K562 (cell line): ENCODE data around the gene RND1.
"Not testable (repeated sequence)": the region's sequence is repeated elsewhere in the genome, so short reads cannot be mapped to it uniquely, and the experiment has no call there.

Source experiments
- ADNP ChIP-seq: fragments of 200-800 bp; sonication (Bioruptor generic); IDR thresholded peaks from 2 replicates; pipeline ENCODE4 v1.6.1; 2016; ENCODE audit warnings: missing genetic modification characterization, missing compliant biosample characterization
- CTCF ChIP-seq, 3 experiments: IDR thresholded peaks in 2 of 3; conservative IDR thresholded peaks in 1 of 3; 2 replicates each; pipeline ENCODE4 v1.5.1; 2011 to 2012; ENCODE audit warnings: low read length in 3 of 3, mild to moderate bottlenecking in 3 of 3, control low read depth in 2 of 3, improper control_type of control experiment in 1 of 3, inconsistent platforms in 1 of 3, low read depth in 1 of 3, mixed read lengths in 1 of 3, moderate library complexity in 1 of 3; ENCODE audit not compliant: insufficient read depth in 2 of 3
- DACH1 ChIP-seq: fragments of 450-650 bp; IDR thresholded peaks from 2 replicates; pipeline ENCODE4 v1.6.1; 2018; ENCODE audit not compliant: partially characterized antibody
- E2F1 ChIP-seq: sonication (generic); formaldehyde crosslinking; IDR thresholded peaks from 2 replicates; pipeline ENCODE4 v1.8.1; 2023; ENCODE audit warnings: mild to moderate bottlenecking, missing genetic modification reagents, moderate library complexity
- HOMEZ ChIP-seq: fragments of 250-450 bp; sonication (Bioruptor Pico); IDR thresholded peaks from 2 replicates; pipeline ENCODE4 v1.4.0; 2020; ENCODE audit warnings: mild to moderate bottlenecking, moderate library complexity
- LEF1 ChIP-seq: fragments of 450-650 bp; IDR thresholded peaks from 2 replicates; pipeline ENCODE4 v1.6.1; 2016; ENCODE audit warnings: mild to moderate bottlenecking
- ZBTB40 ChIP-seq, 2 experiments: fragments of 450-650 bp in 1 of 2; sonication (generic) in 1 of 2; formaldehyde crosslinking in 1 of 2; IDR thresholded peaks; 2 replicates each; pipeline versions ENCODE4 v1.7.1 to v1.9.0; 2016 to 2022; ENCODE audit warnings: inconsistent platforms in 1 of 2, mild to moderate bottlenecking in 1 of 2, missing genetic modification reagents in 1 of 2
- TF ChIP-seq, protein P1 (sequence below), 2 experiments: fragments of 450-650 bp; IDR thresholded peaks; 2 replicates each; pipeline ENCODE4 v1.6.1; 2016; ENCODE audit warnings: mild to moderate bottlenecking in 2 of 2, borderline replicate concordance in 1 of 2, low read depth in 1 of 2, moderate library complexity in 1 of 2

- TF ChIP-seq ZBTB40 (IDR thresholded peaks at IDR 0.05); ZBTB40 (CRISPR knock-in tag; IDR thresholded peaks at IDR 0.05); HOMEZ (CRISPR knock-in tag); CTCF (IDR thresholded peaks at IDR 0.05 in 2 of 3, conservative IDR thresholded peaks at IDR 0.05 in 1 of 3; ENCODE audit: insufficient read depth in 2 of 3, low read depth in 1 of 3, low read length in 3 of 3); ADNP; E2F1; DACH1; LEF1: not testable (repeated sequence)
- TF ChIP-seq, protein P1, sequence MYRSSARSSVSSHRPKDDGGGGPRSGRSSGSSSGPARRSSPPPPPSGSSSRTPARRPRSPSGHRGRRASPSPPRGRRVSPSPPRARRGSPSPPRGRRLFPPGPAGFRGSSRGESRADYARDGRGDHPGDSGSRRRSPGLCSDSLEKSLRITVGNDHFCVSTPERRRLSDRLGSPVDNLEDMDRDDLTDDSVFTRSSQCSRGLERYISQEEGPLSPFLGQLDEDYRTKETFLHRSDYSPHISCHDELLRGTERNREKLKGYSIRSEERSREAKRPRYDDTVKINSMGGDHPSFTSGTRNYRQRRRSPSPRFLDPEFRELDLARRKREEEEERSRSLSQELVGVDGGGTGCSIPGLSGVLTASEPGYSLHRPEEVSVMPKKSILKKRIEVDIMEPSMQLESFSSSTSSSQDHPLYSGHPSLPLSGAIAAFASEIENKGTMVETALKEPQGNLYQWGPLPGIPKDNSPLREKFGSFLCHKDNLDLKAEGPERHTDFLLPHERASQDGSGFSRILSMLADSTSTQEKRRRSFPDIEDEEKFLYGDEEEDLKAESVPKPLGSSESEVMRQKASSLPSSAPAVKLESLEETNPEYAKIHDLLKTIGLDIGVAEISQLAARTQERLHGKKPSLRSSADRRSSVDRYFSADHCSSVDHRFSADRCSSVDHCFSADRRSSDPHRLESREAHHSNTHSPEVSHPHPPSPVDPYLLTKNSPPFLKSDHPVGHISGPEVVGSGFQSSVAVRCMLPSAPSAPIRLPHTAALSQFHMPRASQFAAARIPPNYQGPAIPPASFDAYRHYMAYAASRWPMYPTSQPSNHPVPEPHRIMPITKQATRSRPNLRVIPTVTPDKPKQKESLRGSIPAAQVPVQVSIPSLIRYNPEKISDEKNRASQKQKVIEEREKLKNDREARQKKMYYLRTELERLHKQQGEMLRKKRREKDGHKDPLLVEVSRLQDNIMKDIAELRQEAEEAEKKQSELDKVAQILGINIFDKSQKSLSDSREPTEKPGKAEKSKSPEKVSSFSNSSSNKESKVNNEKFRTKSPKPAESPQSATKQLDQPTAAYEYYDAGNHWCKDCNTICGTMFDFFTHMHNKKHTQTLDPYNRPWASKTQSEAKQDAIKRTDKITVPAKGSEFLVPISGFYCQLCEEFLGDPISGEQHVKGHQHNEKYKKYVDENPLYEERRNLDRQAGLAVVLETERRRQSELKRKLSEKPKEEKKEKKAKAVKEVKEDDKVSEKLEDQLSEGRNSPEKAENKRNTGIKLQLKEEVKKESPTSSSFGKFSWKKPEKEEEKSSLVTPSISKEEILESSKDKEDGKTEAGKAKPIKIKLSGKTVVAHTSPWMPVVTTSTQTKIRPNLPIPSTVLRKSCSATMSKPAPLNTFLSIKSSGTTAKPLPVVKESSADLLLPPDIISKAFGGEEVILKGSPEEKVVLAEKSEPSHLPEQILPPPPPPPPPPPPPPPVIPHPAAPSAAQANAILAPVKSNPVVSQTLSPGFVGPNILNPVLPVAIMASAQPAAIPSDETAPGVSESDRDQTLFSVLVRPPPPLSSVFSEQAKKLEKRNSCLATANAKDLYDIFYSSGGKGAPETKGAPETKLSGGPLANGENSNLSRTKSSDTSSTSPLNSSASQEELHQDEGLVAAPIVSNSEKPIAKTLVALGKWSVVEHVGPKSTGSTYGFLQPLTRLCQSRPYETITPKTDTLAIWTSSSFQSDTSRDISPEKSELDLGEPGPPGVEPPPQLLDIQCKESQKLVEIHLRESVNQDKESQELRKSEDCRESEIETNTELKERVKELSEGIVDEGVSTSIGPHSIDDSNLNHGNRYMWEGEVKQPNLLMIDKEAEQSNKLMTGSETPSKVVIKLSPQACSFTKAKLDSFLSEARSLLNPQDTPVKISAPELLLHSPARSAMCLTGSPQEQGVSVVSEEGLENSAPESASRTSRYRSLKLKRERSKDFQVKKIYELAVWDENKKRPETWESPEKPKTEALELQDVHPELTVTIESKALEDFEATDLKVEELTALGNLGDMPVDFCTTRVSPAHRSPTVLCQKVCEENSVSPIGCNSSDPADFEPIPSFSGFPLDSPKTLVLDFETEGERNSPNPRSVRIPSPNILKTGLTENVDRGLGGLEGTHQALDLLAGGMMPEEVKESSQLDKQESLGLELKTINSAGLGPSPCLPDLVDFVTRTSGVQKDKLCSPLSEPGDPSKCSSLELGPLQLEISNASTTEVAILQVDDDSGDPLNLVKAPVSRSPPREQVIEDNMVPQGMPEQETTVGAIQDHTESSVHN (IDR thresholded peaks at IDR 0.05; ENCODE audit: borderline replicate concordance in 1 of 2, low read depth in 1 of 2), result not testable (repeated sequence)
These were observed 5.4 kb downstream of the RND1 start for GRCh38 chr12:48860236-48860635.
